HG02610 (cell line): Measurements from ENCODE around the gene THBS2.
"Not testable (repeated sequence)": the region's sequence is repeated elsewhere in the genome, so short reads cannot be mapped to it uniquely, and the experiment has no call there.

ENCODE experiments used
- ATAC-seq: cut with Tn5 transposase; IDR thresholded peaks from one replicate; pipeline ENCODE4 v1.9.1; 2021; ENCODE audit warnings: mild to moderate bottlenecking, moderate library complexity; ENCODE audit not compliant: unreplicated experiment

Gene THBS2

DNA sequence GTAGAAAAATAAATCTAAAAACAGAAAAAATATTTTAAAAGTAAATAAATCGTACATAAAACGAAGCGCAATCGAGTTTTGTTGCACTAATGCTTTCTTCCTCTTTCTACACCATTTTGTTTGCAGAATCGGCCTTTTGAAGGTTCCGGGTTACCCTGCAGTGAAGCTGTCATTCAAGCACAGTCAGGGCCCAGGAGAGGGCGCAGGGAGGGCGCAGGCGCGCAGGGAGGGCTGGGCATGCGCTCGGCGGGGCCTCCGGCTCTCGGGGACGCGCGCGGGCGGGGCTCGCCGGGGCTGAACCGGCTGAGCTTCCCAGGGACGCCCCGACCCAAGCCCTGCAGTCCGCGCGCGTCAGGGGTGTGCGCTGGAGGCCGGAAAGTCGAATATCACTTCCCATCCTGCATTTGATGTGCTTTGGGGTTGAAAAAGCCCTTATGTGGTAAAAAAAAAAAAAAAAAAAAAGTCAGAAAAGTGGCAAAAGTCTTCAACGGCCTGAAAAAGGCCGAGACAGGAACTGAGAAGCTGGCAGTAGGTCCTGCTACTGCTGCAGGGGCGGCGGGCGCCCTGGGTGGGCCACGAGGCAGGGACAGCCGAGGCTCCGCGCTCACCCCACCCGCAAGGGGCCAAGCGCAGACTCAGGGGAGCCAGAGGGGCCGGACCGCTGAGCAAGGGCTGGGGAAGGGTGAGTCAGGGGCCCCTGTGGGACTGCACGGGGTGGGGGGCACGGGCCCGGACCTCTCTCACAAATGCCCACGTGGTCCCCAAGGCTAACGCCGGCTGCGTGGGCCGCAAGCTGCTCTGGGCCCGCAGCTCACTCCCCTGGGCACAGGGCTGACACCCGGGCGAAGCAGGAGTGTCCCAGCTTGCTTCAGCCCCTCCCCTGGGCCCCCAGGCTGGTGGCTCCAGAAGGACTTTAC, 40.5 kb downstream of the THBS2 start:
- ATAC-seq, result peak; percentile 100

DNA sequence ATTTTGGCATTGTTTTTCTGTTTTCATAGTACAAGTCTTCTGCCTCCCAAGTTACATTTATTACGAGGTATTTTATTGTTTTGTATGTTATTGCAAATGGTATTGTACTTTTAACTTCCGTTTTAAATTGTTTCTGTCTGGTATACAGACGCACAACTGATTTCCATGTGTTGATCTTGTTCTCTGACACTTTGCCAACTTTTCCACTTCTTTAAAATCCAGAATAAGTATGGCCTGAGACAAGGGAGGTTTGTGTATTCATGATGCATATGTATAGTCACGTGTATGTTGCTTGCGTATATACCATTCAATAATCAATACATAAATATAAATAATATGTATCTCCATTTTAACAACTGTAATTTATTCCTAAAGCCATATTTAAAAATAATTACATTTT, 41.2 kb downstream of the THBS2 start:
- no peak for ATAC-seq

DNA sequence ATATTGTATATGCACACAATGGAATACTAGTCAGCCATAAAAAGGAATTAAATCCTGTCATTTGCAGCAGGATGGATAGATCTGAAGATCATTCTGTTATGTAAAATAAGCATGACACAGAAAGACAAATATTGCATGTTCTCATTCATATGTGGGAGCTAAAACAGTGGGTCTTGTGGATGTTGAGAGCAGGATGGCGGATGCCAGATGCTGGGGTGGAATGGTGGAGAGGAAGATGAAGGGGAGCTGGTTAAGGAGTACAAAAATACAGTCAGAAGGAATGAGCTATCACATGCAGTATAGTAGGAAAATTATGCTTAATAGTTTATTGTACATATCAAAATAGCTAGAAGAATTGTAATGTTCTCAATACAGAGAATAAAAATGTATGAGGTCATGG, 41.8 kb downstream of the THBS2 start:
- ATAC-seq, result no peak

DNA sequence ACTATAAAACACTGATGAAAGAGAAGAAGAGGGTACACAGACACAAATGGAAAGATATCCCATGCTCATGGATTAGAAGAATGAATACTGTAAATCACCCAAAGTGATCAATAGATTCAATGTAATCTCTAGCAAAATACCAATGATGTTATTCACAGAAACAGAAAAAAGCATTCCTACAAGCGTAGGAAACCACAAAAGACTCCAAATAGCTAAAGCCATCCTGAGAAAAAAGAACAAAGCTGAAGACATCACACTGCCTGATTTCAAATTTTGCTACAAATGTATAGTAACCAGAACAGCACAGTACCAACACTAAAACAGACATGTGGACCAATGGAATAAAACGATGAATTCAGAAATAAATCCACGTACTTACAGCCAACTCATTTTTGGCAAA, 43.0 kb downstream of the THBS2 start:
- ATAC-seq, result no peak

DNA sequence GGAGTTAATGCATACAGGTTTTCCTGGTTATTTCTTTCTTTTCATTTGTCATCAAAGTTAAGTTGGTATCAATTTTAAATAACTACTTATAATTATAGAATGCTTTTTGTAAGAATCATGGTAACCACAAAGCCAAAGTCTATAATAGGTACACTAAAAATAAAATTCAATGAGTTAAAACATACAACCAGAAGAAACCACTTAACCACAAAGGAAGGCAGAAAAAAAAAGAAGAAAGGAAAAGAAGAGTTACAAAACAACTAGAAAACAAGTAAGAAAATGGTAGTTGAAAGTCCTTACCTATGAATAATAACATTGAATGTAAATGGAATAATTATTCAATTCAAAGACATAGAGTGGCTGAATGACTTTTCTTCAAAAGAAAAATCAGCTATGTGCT, 45.6 kb downstream of the THBS2 start:
- no peak for ATAC-seq

DNA sequence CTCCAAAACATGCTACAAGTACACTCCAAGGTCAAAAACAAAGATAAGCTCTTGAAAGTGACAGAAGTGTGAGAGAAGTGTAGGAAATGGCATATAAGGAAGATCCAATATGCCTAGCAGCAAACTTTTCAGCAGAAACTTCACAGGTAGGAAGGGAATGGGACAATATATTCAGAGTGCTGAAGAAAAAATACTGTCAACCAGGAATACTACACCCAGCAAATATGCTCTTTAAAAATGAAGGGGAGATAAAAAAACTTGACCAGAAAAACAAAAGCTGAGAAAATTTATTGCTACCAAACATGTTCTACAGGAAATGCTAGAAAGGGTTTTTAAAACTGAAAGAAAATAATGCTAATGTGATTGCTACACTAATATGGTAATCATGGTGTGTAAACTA, 46.2 kb downstream of the THBS2 start:
- no peak for ATAC-seq

DNA sequence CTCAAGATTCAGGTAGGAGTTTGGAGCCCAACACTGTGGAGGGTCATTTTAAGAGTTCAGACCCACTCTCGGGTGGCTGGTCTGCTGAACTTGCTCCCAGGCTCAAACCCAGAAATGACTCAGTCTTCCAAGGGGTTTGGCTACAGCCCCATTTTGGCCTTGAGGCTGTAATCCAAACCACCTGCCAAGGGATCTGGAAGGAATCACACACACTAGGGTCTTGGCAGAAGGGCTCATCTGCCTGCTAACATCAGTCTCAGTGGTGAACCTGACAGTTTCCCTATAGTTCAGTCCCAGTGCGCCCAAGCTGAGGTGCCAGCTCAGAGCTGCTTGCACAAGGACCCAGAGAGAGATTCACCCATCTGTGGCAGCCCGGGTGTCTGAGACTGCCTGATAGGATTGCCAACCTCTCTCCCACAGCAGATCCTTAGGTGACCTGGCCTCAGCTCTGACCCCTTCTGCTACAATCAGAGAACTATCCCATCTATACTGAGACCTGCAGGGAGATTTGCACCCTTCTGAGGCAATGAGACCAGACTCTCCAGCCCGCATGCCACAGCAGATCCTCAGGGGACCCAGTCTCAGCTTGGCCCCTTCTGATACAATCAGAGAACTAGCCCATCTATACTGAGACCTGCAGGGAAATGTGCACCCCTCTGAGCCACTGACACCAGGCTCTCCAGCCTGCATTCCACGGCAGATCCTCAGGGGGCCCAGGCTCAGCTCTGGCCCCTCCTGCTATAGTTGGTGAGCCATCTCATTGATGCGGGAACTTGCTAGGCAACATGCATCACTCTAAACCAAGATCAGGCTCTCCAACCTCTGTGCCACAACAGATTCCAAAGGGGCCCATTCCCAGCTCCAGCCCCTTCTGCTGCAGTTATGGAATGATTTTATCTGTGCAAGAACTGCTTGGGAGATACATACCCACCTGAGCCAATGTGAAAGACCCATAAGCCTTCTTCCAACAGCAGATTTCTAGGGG, 48.2 kb downstream of the THBS2 start:
- ATAC-seq, result no peak

DNA sequence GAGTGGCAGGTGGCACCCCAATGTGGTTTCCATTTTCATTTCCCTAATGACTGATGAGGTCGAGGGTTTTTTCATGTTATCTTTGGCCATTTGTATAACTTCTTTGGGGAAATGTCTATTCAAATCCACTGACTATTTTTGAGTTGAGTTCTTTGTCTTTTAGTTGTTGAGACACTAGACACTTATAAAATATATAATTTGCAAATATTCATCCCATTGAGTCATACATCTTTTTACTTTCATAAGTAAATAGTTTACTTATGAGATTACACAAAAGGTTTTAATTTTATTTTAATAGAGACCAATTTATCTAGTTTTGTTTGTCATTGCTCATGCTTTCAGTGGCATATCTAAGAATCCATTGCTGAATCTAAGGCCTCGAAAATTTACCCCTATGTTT, 49.5 kb downstream of the THBS2 start:
- no peak for ATAC-seq

DNA sequence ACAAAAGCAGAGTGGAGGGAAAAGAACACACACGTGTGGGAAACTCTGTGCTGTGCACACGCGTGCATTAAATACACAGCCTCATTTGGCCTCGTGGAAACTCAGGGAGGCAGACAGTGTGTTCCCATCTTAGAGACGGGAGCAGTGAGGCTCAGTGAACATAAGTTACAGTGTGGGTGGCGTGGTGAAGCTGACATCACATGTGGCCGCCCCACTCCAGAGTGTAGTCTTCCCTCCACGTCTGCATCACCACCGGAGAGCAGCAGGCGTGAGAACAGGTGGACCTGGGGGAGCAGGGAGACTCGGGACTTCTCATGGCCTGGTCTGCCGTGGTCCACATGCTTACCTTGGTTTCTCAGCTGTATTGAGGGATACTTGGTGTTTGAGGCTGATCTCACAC, 51.7 kb downstream of the THBS2 start:
- no peak for ATAC-seq

DNA sequence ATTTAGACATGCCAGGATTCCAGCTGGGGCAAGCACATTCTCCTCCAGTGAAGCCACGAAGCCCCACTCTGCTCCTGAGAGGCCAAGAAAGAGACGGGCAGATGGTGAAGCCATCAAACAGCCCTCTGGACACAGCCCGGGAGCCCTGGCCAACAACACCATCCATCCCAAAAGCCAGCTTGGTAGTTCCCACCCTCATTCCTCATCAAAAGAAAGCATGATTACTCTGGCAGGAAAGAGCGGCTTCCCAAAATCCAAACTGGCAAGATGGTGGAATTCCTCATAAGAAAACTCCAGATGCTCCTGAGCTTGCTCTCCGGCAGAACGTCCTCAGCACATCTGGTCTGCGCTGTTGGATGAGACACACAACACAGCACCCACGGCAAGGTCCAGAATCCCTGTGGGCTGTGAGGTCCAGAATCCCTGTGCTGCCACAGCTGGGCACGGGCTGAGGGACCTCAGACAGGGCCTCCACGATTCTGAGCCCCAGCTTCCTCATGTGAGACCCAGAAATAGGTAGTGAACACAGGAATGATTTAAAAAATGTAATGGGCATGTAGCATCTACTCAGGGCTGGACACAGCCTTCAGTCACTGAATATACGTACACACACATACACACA, 52.6 kb downstream of the THBS2 start:
- no peak for ATAC-seq

DNA sequence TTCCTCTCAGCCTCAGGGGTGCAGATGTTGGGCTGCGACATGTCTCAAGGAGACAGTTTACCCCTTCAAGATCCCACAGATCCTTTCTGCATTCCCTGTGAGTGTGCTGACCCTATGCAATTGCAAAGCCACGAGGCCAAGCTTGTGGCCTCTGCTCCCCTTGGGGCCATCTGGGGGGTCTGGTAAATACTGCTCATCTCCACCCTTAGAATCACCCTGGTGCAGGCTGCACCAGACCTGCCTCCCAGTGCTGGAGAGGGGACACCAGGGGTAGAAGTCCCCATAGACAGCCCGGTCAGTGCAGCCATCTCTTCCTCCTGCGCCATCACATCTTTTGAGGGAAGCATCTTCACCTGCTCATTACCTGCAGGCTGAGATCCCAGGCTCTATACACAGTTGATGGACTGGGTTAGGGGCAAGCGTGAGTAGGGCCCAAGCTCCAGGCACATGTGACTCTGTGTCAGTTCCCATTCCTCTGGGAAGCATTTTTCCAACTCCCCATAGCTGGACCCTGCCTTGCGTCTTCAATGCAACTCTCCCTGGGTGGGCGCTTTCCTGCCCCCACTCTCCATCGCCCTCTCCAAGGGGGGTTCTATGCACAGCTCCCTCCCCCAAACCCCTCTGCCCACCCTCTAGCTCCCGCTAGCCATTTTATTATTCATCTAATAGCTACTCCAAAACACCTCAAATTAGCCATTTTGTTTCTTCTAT, 53.9 kb downstream of the THBS2 start:
- ATAC-seq, result no peak

DNA sequence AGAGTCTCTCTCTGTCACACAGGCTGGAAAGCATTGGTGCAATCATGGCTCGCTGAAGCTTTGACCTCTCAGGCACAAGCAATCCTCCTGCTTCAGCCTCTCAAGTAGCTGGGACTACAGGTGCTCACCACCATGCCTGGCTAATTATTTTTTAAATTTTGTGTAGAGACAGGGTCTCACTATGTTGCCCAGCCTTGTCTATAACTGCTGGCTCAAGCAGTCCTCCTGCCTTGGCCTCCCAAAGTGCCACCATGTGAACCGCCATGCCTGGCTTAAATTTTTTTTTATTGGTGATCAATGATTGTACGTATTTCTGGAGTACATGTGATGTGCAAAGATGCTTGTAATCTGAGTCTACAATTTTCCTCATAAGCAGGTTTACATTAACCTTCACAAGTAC, 54.8 kb downstream of the THBS2 start:
- ATAC-seq, result no peak

DNA sequence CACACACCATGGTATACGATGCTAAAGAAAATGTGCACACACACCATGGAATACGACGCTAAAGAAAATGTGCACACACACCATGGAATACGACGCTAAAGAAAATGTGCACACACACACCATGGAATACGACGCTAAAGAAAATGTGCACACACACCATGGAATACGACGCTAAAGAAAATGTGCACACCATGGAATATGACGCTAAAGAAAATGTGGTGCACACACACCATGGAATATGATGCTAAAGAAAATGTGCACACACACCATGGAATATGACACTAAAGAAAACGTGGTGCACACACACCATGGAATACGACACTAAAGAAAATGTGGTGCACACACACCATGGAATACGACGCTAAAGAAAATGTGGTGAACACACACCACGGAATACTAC, 55.7 kb downstream of the THBS2 start:
- ATAC-seq, result not testable (repeated sequence)

DNA sequence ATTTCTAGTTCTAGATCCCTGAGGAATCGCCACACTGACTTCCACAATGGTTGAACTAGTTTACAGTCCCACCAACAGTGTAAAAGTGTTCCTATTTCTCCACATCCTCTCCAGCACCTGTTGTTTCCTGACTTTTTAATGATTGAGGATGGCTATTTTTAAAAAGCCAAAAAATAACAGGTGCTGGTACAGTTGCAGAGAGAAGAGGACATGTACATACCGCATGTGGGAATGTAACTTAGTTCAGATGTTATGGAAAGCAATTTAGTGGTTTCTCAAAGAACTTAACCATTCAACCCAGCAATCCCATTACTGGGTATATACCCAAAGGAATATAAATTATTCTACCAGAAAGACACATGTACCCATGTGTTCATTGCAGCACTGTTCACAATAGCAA, 57.4 kb downstream of the THBS2 start:
- ATAC-seq, result not testable (repeated sequence)

DNA sequence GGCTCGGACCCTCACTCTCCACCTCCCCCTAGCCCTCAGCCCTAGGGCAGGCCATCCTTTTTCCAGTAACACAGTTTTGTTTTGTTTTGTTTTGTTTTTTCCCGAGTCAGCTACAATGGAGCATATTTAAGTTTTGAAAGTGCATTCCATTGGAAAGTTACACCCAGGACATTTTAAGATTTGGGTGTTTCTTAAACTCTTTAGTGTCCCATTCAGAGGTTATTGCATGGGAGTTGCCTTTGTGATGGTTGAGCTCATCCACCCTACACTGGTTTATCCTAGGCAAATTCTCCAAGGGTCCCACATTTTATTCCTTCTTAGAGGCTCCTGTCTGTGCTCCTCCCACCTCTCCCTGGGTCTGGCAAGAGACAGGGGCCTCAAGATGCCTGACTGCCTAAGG, 58.9 kb downstream of the THBS2 start:
- ATAC-seq, result no peak

DNA sequence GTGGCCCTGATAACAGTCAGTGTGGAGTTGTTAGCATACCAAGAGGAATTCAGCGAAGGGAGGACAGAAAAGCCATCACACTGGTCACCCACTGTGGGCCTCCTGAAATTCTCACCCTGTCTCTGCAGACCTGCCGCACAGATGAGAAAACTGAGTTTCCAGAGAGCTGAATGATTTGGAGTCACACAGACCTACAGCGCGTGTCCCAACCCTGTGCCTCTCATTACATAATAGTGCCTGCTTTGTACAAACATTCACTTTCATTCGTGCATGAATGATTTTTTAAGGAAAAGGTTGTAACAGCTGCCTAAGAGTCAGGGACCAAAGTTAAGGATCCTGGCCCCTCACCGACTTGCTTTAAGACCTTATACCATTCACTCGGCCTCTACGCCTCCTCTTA, 62.7 kb downstream of the THBS2 start:
- ATAC-seq, result no peak

DNA sequence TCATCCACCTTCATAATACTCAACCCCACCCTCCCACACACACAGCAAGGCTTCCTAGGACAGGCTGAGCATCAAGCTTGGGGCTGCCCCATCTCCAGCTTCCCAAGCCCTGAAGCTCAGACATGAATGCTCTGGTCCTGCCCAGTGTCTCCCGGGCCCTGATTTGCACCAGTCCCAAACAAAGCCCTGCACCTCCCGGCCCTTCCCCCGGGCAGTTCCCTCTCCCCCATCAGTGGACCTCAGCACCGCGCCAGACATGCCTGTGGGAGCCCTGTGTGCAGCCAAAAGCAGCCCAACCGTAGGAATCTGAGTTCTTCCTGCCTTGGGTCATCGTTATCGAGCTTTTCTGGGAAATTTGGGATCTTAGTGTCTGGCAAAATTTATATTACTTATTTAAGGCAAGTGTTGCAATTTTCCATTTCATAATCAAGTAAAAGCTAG, 63.5 kb downstream of the THBS2 start:
- ATAC-seq, result no peak

DNA sequence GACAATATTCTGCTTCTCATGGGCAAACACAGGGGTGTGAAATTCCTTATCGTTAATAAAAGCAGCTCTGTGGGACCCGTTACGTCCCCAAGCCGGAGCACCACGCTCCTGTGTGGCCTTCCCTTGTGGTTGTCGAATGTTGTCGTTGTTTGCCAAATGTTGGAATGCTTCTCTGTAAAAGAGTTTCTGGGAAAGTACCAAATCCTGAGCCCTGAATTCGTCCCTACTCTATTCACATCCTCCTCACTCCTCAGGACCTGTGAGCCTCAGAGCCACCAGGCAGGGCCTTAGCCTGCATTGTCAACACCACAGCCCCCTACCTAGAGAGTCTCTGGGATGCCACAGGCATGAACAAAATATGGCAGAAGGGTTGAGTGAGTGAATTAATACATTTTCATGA, 64.0 kb downstream of the THBS2 start:
- no peak for ATAC-seq

DNA sequence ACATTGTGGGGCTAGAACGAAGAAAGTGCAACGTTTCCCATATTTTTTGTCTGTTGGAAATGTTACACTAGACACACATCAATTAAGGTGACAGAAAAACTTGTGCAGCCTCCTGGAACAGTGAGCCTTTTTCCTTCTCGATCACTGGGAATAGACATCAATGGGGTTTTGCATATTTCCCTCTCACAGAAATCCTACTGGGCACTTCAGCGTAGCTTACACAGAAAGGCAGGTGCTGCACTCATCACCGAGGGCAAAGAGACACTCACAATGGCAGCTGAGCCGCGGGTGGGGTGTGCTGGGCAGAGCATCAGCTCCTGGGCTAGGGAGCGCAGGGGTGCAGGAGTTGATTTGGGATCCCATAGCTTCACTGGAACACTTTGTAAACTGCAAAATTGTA, 64.5 kb downstream of the THBS2 start:
- no peak for ATAC-seq

DNA sequence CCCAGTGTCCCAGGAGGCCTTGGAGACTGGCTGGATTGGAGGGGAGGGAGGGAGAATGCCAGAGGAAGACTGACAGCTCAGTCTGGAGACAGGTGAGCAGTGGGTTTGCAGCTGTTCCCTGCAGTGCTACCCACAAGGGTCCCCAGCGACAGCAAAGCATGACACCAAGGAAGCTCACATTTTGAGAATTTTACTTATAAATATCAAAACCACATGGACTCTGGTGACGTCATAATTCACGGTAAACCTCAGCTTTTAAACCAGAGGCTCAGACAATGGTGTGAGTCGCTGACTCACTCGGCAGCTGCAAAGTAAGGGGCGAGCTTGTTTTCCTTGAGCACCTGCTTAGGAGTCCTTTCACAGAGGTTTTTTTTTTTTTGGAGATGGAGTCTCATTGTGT, 65.2 kb downstream of the THBS2 start:
- ATAC-seq, result no peak

DNA sequence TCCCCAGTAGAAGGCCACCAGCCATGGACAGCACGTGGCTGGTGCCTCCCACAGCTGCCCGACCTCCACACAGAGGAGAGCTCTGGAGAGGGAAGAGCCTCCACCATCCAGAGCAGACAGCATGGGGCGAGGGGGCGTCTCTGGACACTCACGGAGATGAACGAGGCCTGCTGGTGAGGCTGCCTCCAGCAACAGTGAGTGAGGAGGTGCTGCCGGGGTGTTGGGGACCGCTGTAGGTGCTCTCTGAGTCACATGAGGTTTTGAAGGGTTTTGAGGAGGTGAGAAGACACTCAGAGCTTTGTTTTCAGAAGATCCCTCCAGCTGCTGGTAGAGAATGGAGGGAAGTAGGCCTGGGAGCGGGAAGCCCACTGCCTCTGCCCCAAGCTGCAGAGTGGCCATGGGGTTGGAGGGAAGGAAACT, 65.6 kb downstream of the THBS2 start:
- no peak for ATAC-seq
